Measurements from ENCODE around the gene IGF1R.

IGF1R gene

DNA sequence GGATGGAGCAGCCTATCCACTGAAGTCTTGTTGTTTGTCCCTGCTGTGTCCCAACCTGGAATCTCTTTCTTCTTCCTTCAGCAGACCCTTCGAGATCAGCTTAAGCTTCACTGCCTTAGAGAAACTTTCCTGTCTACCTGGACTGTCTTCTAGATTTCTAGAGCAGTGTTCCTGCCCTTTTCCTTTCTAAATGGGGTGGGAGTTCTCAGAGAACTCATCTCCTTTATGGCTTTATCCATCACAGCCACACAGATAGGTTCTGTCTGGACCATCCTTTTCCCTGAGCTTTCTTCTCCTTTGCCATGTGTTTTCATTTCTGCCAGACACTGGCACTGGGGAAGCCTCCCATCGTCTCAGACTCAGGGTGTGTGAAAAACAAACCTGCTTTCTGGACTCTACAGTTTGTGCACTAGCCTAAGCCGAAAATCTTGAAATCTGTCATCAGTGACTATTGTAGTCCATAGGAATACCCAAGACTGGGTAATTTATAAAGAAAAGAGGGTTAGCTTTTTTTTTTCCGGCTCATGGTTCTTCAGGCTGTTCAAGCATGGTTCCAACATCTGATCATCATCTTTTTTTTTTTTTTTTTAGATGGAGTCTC lies 181.8 kb downstream of the IGF1R start:
- DNase-seq (ENCODE audit: low spot score): no peak

DNA sequence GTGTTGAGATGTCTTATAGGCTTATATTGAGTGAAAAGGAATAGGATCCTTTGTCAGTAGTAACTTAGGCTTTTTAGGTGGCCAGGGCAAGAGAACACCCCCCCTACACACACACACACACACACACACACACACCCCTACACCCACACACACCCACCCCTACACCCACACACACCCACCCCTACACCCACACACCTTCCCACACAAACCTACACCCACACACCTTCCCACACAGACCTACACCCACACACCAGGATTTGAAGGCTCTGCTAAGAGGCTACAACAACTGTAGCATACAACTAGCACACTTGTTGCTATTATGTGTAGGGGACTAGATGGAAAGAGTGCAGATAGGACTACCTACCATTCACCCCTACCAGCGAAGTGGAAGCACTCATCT lies 186.6 kb downstream of the IGF1R start:
- no peak for DNase-seq (ENCODE audit: low spot score)

GRCh38 chr15:98835876-98836275 lies 187.5 kb downstream of the IGF1R start:
- no peak for DNase-seq (ENCODE audit: low spot score)

- DNase-seq (ENCODE audit: low spot score): no peak
These were observed 190.3 kb downstream of the IGF1R start for GRCh38 chr15:98838387-98839259.

DNA sequence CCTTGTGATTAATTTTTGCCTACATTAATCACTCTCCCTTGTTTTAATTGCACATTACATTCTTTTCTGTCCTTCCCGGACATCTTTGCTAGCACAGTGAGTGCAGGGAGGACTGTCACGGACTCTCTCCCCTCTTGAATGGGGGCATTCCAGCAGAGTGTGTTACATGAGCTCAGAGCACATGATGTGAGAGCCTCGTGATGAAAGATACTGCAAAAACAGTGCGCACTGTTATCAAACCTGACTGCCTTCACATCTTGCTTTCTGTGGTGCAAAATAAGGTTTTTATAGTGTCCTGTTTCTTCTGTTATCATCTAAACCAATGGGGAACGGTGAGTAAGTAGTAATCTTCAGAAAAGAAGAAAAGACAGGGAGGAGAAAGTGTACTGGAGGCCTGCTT lies 191.7 kb downstream of the IGF1R start:
- no peak for DNase-seq (ENCODE audit: low spot score)

DNA sequence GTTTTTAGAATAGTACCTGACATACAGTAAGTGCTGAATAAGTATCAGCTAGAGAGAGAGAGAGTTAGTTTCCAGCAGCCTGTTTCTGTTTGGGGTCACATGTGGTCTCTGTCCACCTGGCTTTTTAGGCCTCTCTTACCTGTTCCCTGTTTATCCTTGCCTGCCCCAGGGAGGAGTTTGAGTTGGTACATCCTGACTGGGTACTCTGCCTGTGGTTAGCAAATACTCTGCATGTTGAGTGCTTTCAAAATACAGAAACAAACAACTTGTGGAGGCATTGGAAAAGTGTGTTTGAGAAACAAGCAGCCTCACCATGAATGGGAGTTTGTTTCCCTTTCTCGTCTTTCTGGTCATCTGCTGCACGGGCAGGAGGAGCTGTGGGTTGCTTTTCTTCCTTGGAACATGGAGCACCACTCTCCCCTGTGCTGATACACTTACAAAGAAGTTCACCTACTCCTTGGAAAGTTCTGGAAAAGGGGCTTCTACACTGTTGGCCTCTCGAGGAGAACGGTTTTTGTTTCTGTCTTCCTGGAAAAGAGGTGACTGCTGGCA lies 193.2 kb downstream of the IGF1R start:
- no peak for DNase-seq (ENCODE audit: low spot score)

- no peak for DNase-seq (ENCODE audit: low spot score)
These were observed 194.0 kb downstream of the IGF1R start for GRCh38 chr15:98842192-98842972.

GRCh38 chr15:98842973-98843285 lies 194.6 kb downstream of the IGF1R start:
- DNase-seq (ENCODE audit: low spot score): no peak

DNA sequence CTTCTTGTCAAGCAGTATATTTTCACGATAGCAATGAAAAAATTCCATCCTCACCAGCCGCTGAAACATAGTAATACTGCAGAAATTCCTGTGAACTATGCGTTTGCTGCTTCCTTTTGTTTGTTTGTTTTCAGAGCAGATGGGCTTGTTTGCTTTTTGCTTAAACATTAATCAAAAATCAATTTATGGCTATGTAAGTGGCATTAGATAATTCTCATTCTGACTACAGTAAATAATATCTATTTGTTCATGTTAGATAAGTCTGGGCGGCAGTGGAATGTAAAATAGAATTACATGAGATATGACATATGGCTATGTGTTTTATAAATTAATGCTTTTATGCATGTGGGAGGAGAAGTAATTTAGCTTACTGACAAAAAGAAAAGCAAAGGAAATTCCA lies 195.5 kb downstream of the IGF1R start:
- no peak for DNase-seq (ENCODE audit: low spot score)

GRCh38 chr15:98844261-98844660 lies 195.9 kb downstream of the IGF1R start:
- DNase-seq (ENCODE audit: low spot score): no peak

GRCh38 chr15:98845138-98845884 lies 197.0 kb downstream of the IGF1R start:
- DNase-seq (ENCODE audit: low spot score): no peak

DNA sequence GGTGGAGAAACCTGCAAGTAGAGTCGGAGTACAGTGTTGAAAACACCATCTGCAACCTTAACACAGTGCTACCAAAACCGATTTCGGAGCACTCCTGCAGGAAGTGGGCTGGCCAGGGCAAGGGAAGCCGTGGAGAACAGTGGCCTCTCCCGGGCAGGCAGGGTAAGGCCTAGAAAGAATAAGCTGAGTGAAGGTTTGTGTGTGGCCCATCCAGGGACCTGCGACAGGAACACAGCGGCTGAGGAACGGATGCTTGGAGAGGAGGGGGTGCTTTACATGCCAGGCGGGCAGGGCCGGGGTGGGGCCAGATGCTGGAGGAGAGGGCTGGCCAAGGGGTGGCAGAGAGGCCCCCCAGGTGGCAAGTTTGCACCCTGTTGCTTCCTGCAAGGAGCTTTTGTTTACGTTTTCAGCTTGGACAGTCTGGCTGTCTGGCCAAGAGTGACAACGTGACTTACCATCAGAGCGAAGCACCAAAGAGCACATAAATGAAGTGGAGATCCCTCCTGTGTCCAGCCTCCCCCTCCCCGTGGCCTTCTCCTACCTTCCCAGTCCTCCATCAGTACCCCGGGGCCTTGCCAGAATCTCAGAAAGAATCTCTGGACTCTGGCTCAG lies 202.7 kb downstream of the IGF1R start:
- DNase-seq (ENCODE audit: low spot score): peak; percentile 71

DNA sequence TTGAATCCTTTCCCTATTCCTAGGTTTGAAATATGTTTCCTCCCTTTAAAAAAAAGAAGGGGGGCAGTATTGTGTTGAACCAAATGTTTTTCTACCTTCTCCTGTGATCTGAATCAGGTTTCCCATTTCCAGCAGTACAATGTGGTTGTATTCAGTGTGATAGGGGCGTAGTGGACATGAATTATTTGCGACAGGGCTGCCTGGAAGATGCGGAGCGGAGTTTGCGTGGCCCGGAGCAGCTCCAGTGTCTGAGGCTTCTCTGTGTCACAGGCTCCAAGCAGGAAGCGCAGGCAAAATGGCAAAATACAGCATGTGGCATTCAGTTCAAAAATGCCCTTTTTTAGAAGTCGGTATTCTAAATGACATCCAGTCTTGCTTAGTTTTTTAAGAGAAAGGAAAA lies 204.8 kb downstream of the IGF1R start:
- DNase-seq (ENCODE audit: low spot score): peak; percentile 80

GRCh38 chr15:98853617-98854420 lies 205.5 kb downstream of the IGF1R start:
- no peak for DNase-seq (ENCODE audit: low spot score)

GRCh38 chr15:98854496-98854895 lies 206.2 kb downstream of the IGF1R start:
- DNase-seq (ENCODE audit: low spot score): no peak

- no peak for DNase-seq (ENCODE audit: low spot score)
These were observed 206.9 kb downstream of the IGF1R start for GRCh38 chr15:98855067-98855814.

GRCh38 chr15:98855815-98856531 lies 207.6 kb downstream of the IGF1R start:
- DNase-seq (ENCODE audit: low spot score): no peak

DNA sequence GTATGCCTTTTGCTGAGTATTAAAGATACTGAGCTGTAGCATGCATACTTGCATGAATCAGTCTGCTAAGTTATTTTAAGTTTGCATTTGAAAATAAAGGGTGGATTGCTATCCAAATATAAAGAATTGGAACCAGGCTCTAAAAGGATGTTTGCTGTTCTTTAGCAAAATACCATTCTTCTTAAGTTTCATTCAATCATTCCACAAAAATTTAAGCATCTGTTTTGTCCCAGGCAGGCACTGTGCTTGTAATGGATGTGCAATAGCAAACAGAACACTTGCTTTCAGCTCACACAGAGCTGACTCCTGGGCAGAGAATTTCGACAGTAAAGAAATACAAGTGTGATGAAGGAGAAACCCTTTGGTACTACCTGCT lies 208.2 kb downstream of the IGF1R start:
- DNase-seq (ENCODE audit: low spot score): peak; percentile 77

GRCh38 chr15:98858610-98859023 lies 210.3 kb downstream of the IGF1R start:
- DNase-seq (ENCODE audit: low spot score): no peak
